Activated gamma-delta T cell (primary cell): ENCODE results near the gene STAT5A.

Source experiments
- DNase-seq: peaks from one replicate; lab custom pipeline; 2025; lab: John Stamatoyannopoulos, UW

STAT5A gene

GRCh38 chr17:42268236-42268635 is 20.1 kb upstream of the STAT5A start:
- no peak for DNase-seq

- DNase-seq = no peak
Observed at GRCh38 chr17:42270170-42270535, 18.1 kb upstream of the STAT5A start.

- DNase-seq = no peak
Observed at GRCh38 chr17:42270596-42270995, 17.7 kb upstream of the STAT5A start.

- no peak for DNase-seq
Observed at GRCh38 chr17:42271006-42271778, 17.1 kb upstream of the STAT5A start.

- DNase-seq = no peak
Observed at GRCh38 chr17:42271779-42272035, 16.6 kb upstream of the STAT5A start.

- DNase-seq = no peak
Observed at GRCh38 chr17:42272162-42272907, 16.0 kb upstream of the STAT5A start.

GRCh38 chr17:42273474-42274252 is 14.6 kb upstream of the STAT5A start:
- no peak for DNase-seq

- no peak for DNase-seq
Observed at GRCh38 chr17:42274253-42274542, 14.1 kb upstream of the STAT5A start.

- no peak for DNase-seq
Observed at GRCh38 chr17:42274812-42275526, 13.3 kb upstream of the STAT5A start.

- peak; percentile 50 for DNase-seq
Observed at GRCh38 chr17:42275527-42276358, 12.6 kb upstream of the STAT5A start.

- peak; percentile 56 for DNase-seq
Observed at GRCh38 chr17:42276359-42276608, 12.0 kb upstream of the STAT5A start, which contains the start of gene STAT5B. STAT5B (minus strand) TSS chr17:42276391; CDS start chr17:42232127, 44,264 bp downstream.

- DNase-seq = no peak
Observed at GRCh38 chr17:42276609-42277341, 11.5 kb upstream of the STAT5A start.

- no peak for DNase-seq
Observed at GRCh38 chr17:42277342-42277712, 11.0 kb upstream of the STAT5A start.

GRCh38 chr17:42279776-42280630 is 8.3 kb upstream of the STAT5A start:
- DNase-seq = no peak

GRCh38 chr17:42281571-42282096 is 6.7 kb upstream of the STAT5A start:
- no peak for DNase-seq

GRCh38 chr17:42282478-42283080 is 5.7 kb upstream of the STAT5A start:
- no peak for DNase-seq

GRCh38 chr17:42283241-42284023 is 4.9 kb upstream of the STAT5A start:
- no peak for DNase-seq

GRCh38 chr17:42284024-42284369 is 4.3 kb upstream of the STAT5A start:
- DNase-seq = no peak

- no peak for DNase-seq
Observed at GRCh38 chr17:42284566-42284965, 3.7 kb upstream of the STAT5A start.
